HL-60 (cell line): ENCODE data around the gene TMEM60.

Source experiments
- DNase-seq, 2 experiments: peaks; one replicate each; pipeline ENCODE4 v3.0.0-alpha.2; 2010 to 2020; ENCODE audit warnings: low read depth in 1 of 2, low spot score in 1 of 2
- H3K27ac ChIP-seq: fragments of 250-450 bp; sonication (Bioruptor Pico); replicated peaks from 2 replicates; pipeline ENCODE4 v1.5.1; 2020; ENCODE audit warnings: mild to moderate bottlenecking, moderate library complexity
- H3K27me3 ChIP-seq: fragments of 250-450 bp; sonication (Bioruptor Pico); 2 replicates; pipeline ENCODE4 v1.5.1; 2021; ENCODE audit warnings: mild to moderate bottlenecking, moderate library complexity; ENCODE audit not compliant: insufficient read depth, poor library complexity, severe bottlenecking
- H3K4me3 ChIP-seq: replicated peaks from 2 replicates; pipeline ENCODE4 v1.5.1; 2011; ENCODE audit warnings: mild to moderate bottlenecking, control low read depth, low read length; ENCODE audit not compliant: insufficient read depth
- CTCF ChIP-seq: IDR thresholded peaks from one replicate; pipeline ENCODE4 v1.5.1; 2011; ENCODE audit warnings: low read length, control low read depth, inconsistent platforms; ENCODE audit not compliant: insufficient read depth
- GABPA ChIP-seq: IDR thresholded peaks from 2 replicates; pipeline ENCODE4 v1.6.1; 2012; ENCODE audit warnings: low read depth
- POLR2AphosphoS5 ChIP-seq: IDR thresholded peaks from 2 replicates; pipeline ENCODE4 v1.6.1; 2012; ENCODE audit warnings: low read depth
- REST ChIP-seq: IDR thresholded peaks from 2 replicates; pipeline ENCODE4 v1.6.1; 2012; ENCODE audit warnings: low read depth; ENCODE audit not compliant: insufficient replicate concordance
- SPI1 ChIP-seq: IDR thresholded peaks from 2 replicates; pipeline ENCODE4 v1.6.1; 2012; ENCODE audit warnings: low read depth, mild to moderate bottlenecking, borderline replicate concordance

Gene TMEM60

GRCh38 chr7:77747718-77748117, 50.5 kb downstream of the TMEM60 start:
- TF ChIP-seq REST (no peak), CTCF (no peak), POLR2AphosphoS5 (no peak), GABPA (no peak), SPI1 (no peak)
- H3K27me3 ChIP-seq = no peaks in the 10 kb centered on the region
- no peak for DNase-seq
- H3K27ac ChIP-seq = no peak overlapping the region
- no peak overlapping the region for H3K4me3 ChIP-seq

- TF ChIP-seq CTCF (no peak), SPI1 (no peak), GABPA (no peak), POLR2AphosphoS5 (no peak), REST (no peak)
- H3K4me3 ChIP-seq = no peak overlapping the region
- no peak for DNase-seq
- no peak overlapping the region for H3K27ac ChIP-seq
- H3K27me3 ChIP-seq = no peaks in the 10 kb centered on the region
Observed at GRCh38 chr7:77747178-77747577, 51.1 kb downstream of the TMEM60 start.

GRCh38 chr7:77746824-77747165, 51.4 kb downstream of the TMEM60 start:
- TF ChIP-seq POLR2AphosphoS5 = no peak
- TF ChIP-seq GABPA = no peak
- TF ChIP-seq CTCF = no peak
- no peak for TF ChIP-seq REST
- no peak for DNase-seq
- H3K4me3 ChIP-seq = no peak overlapping the region
- H3K27ac ChIP-seq = no peak overlapping the region
- H3K27me3 ChIP-seq = no peaks in the 10 kb centered on the region
